T-helper 2 cell (primary cell): ENCODE results near the gene HIVEP3.
A peak's percentile ranks its signal among the peaks of the same experiment; 100 is the strongest.

ENCODE experiments used
- DNase-seq, 5 experiments: peaks; one replicate each; pipeline versions ENCODE4 v3.0.0 to v3.0.0-alpha.2; 2012 to 2022

Gene HIVEP3

GRCh38 chr1:41752514-41753170, 166.1 kb downstream of the HIVEP3 start:
- no peak for DNase-seq

- no peak for DNase-seq
Measured at GRCh38 chr1:41751804-41752513, 166.8 kb downstream of the HIVEP3 start.

GRCh38 chr1:41749991-41750745, 168.6 kb downstream of the HIVEP3 start:
- DNase-seq: no peak

- DNase-seq: no peak
Measured at GRCh38 chr1:41745022-41745421, 173.7 kb downstream of the HIVEP3 start.

GRCh38 chr1:41743366-41743765, 175.4 kb downstream of the HIVEP3 start:
- no peak for DNase-seq

GRCh38 chr1:41742219-41742618, 176.5 kb downstream of the HIVEP3 start:
- DNase-seq: no peak

GRCh38 chr1:41741244-41741643, 177.5 kb downstream of the HIVEP3 start:
- no peak for DNase-seq

GRCh38 chr1:41740630-41741239, 178.0 kb downstream of the HIVEP3 start:
- DNase-seq: peak in 2 of 5 experiments; percentile 18 to 55

- DNase-seq: no peak
Measured at GRCh38 chr1:41740058-41740457, 178.7 kb downstream of the HIVEP3 start.

- DNase-seq: peak; percentile 29 to 86 (median 67)
Measured at GRCh38 chr1:41739061-41739955, 179.4 kb downstream of the HIVEP3 start.

- no peak for DNase-seq
Measured at GRCh38 chr1:41738475-41738874, 180.2 kb downstream of the HIVEP3 start.

- DNase-seq: no peak
Measured at GRCh38 chr1:41738006-41738405, 180.7 kb downstream of the HIVEP3 start.

- DNase-seq: no peak
Measured at GRCh38 chr1:41735631-41736260, 183.0 kb downstream of the HIVEP3 start.

GRCh38 chr1:41735139-41735538, 183.6 kb downstream of the HIVEP3 start:
- DNase-seq: no peak

GRCh38 chr1:41734201-41734970, 184.3 kb downstream of the HIVEP3 start:
- DNase-seq: no peak

GRCh38 chr1:41733725-41734124, 185.0 kb downstream of the HIVEP3 start:
- no peak for DNase-seq

- DNase-seq: no peak
Measured at GRCh38 chr1:41733021-41733420, 185.7 kb downstream of the HIVEP3 start.

GRCh38 chr1:41731516-41732030, 187.1 kb downstream of the HIVEP3 start:
- DNase-seq: no peak

- DNase-seq: no peak
Measured at GRCh38 chr1:41730806-41731205, 187.9 kb downstream of the HIVEP3 start.

GRCh38 chr1:41728403-41729202, 190.1 kb downstream of the HIVEP3 start:
- peak in 3 of 5 experiments; percentile 30 to 87 (median 54) for DNase-seq
